MCF 10A (cell line): Measurements from ENCODE around the gene NXPH4. TPM values are rescaled to one million over a fixed set of nuclear protein-coding genes. Genes with fewer than 3 reads are reported as not detected.
A peak's percentile ranks its signal among the peaks of the same experiment; 100 is the strongest.

Experiments used
- BruUV-seq: library from RNA; stranded (reverse); fragments of 400-500 nt; replicated peaks from 2 replicates; lab custom pipeline; 2021; lab: Mats Ljungman, UMichigan
- CTCF ChIA-PET: fragments of 300-600 bp; sonication (Branson Sonifier 250); formaldehyde crosslinking; extraction: SDS; loops from one replicate; lab custom pipeline; 2021; ENCODE audit warnings: antibody characterized with exemption, inconsistent platforms; lab: Yijun Ruan, JAX
- POLR2A ChIA-PET: fragments of 300-600, 350-650 bp; sonication (Branson Sonifier 250); formaldehyde crosslinking; extraction: SDS; loops from one replicate; lab custom pipeline; 2020; ENCODE audit warnings: antibody characterized with exemption, inconsistent platforms; lab: Yijun Ruan, JAX
- DNase-seq: peaks from one replicate; pipeline ENCODE4 v3.0.0-alpha.2; 2018; ENCODE audit not compliant: unreplicated experiment
- H3K27ac Mint-ChIP-seq: one replicate; pipeline ENCODE4 v1.8.0; 2022; ENCODE audit warnings: mild to moderate bottlenecking, low read depth, mixed read lengths; ENCODE audit not compliant: unreplicated experiment
- H3K27me3 Mint-ChIP-seq: one replicate; pipeline ENCODE4 v1.8.0; 2022; ENCODE audit warnings: mixed read lengths; ENCODE audit not compliant: insufficient read depth, unreplicated experiment
- H3K36me3 Mint-ChIP-seq: one replicate; pipeline ENCODE4 v1.8.0; 2022; ENCODE audit warnings: mild to moderate bottlenecking, moderate library complexity, mixed read lengths; ENCODE audit not compliant: insufficient read depth, unreplicated experiment
- H3K4me1 Mint-ChIP-seq: one replicate; pipeline ENCODE4 v1.8.0; 2022; ENCODE audit warnings: mixed read lengths; ENCODE audit not compliant: insufficient read depth, unreplicated experiment
- H3K4me3 Mint-ChIP-seq: one replicate; pipeline ENCODE4 v1.8.0; 2022; ENCODE audit warnings: mild to moderate bottlenecking, moderate library complexity, mixed read lengths; ENCODE audit not compliant: unreplicated experiment
- H3K9me3 Mint-ChIP-seq: one replicate; pipeline ENCODE4 v1.8.0; 2022; ENCODE audit warnings: mixed read lengths; ENCODE audit not compliant: unreplicated experiment
- intact Hi-C: fragments of 100-400 bp; cut with micrococcal nuclease; formaldehyde crosslinking; loops from 2 replicates; pipeline ENCODE4 v1.14.1; 2022
- total RNA-seq: library from RNA; stranded (reverse); gene quantifications from 2 replicates; pipeline ENCODE4 v1.2.3, GENCODE V29; 2022
- TF ChIP-seq, protein P1 (sequence below): fragments of 200-600 bp; IDR thresholded peaks from one replicate; pipeline ENCODE4 v1.8.0; 2022; ENCODE audit warnings: antibody characterized with exemption, mild to moderate bottlenecking; ENCODE audit not compliant: unreplicated experiment

The NXPH4 gene
- total RNA-seq, 1 experiment from 2014 or later = 2.2 TPM

DNA sequence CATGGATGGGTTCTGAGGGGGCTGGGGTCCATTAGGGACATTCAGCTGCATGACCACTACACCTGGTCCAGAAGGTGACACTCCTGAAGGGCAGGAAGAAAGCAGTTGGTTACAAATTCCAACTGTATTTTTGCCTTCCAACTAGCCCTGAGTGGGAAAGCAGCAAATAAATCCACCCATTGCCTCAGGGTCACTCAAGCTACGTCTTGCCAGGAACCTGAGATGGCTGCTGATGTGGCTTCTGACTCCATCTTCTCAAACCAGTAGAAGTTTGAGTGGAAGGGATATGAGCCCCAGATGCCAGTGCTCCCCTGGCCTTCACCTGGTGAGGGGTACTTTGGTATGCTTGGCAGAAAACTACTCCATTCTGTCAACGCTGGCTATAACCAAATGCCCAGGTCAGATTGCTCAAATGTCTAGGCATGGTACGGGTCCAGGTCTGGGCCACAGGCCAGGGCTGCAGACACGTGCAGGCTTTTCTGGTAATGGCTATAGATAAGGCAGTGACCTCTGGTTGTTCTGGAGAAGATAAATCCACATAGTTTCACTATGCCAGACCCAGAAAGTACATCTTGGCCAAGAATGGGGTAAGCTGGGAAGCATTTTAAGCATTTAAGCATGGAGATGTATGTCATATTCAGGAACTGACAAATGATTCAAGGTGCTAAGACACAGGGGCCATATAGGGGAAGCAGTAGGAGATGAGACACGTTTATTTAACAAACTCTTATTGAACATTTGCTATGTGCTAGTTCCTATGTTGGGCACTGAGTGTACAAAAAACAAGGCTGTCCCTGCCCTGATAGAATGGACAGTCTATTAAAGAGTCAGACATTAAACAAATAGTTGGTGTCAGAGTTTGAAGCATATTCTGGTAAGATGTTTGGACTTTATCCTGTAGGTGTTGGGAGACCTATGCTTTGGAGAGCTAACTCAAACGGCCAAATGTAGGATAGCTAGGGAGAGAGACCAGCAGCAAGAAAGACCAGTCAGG lies 42.7 kb downstream of the NXPH4 start:
- no peak for DNase-seq
- H3K27me3 Mint-ChIP-seq = no peaks in the 10 kb centered on the region
- H3K27ac Mint-ChIP-seq = no peak overlapping the region
- no peaks in the 10 kb centered on the region for H3K4me1 Mint-ChIP-seq
- H3K4me3 Mint-ChIP-seq = no peak overlapping the region
- no peaks in the 10 kb centered on the region for H3K9me3 Mint-ChIP-seq
- TF ChIP-seq, protein P1, sequence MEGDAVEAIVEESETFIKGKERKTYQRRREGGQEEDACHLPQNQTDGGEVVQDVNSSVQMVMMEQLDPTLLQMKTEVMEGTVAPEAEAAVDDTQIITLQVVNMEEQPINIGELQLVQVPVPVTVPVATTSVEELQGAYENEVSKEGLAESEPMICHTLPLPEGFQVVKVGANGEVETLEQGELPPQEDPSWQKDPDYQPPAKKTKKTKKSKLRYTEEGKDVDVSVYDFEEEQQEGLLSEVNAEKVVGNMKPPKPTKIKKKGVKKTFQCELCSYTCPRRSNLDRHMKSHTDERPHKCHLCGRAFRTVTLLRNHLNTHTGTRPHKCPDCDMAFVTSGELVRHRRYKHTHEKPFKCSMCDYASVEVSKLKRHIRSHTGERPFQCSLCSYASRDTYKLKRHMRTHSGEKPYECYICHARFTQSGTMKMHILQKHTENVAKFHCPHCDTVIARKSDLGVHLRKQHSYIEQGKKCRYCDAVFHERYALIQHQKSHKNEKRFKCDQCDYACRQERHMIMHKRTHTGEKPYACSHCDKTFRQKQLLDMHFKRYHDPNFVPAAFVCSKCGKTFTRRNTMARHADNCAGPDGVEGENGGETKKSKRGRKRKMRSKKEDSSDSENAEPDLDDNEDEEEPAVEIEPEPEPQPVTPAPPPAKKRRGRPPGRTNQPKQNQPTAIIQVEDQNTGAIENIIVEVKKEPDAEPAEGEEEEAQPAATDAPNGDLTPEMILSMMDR = no peak
- intact Hi-C loops = no loop called here
- peaks cover 47% of the 10 kb centered on the region for H3K36me3 Mint-ChIP-seq
- CTCF ChIA-PET = interaction anchor here (0.7 to 13.7 kb wide), 4 partner anchors 16 to 195 kb away, joined by 3 to 139 read pairs (median 5); partner anchors contain the start of gene INHBE
- POLR2A ChIA-PET = interaction anchor here (1.5 kb wide), 1 partner anchor 17 kb away, joined by 4 read pairs; no protein-coding TSS in a partner anchor
- BruUV-seq = no TSS peak

DNA sequence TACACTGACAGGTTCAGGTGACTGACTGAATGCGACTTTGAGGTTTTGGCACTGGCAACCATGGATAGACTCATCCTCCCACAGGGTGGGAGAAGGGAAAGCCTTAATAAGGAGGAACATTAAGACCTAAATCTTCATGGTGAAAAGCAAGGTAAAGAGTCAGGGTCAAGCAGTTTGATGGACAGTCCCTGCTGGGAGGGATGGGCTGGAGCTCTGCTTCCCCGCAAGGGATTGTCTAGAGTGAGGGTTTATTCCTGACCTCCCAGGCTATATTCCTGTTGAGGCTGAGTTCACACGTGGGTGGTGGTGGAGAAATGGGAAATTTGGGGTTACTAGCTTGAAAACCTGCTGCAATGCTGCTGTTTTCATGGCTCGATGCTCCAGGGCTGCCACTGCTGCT lies 43.8 kb downstream of the NXPH4 start:
- TF ChIP-seq, protein P1 = no peak
- peaks cover 53% of the 10 kb centered on the region for H3K36me3 Mint-ChIP-seq
- CTCF ChIA-PET = interaction anchor here (1.2 to 13.7 kb wide), 2 partner anchors 46 to 194 kb away, joined by 5 to 139 read pairs; partner anchors contain the start of gene INHBE
- H3K9me3 Mint-ChIP-seq = no peaks in the 10 kb centered on the region
- intact Hi-C loops = loop anchor here (5.0 kb wide), 1 partner anchor 47 kb away; no protein-coding TSS in a partner anchor
- POLR2A ChIA-PET = interaction anchor here (1.5 kb wide), 1 partner anchor 18 kb away, joined by 4 read pairs; no protein-coding TSS in a partner anchor
- H3K4me1 Mint-ChIP-seq = no peaks in the 10 kb centered on the region
- no TSS peak for BruUV-seq
- H3K27me3 Mint-ChIP-seq = no peaks in the 10 kb centered on the region
- peak overlapping the region; percentile 18 for H3K27ac Mint-ChIP-seq
- H3K4me3 Mint-ChIP-seq = no peak overlapping the region
- no peak for DNase-seq

DNA sequence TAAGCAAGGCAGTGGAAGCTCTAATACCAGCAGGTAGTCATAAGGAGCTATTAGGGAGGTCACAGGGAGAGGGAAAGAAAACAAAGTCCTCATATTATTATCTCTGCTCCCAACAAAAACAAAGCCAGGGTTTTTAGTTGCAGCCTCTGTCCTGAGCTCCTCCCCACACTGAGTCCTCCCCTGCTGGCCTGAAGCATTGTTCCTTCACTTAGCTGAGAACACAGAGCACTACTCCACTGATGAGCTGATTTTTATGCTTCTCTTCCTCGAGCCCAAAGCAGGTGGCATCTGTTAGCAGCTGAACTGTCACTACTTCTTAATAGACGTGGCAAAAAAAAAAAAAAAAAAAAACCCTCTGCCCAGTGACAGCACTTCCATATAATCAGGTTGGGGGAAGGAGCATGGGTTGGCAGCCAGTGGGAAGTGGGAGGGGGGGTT lies 44.9 kb downstream of the NXPH4 start:
- DNase-seq = no peak
- Mint-ChIP-seq H3K36me3 (peaks cover 57% of the 10 kb centered on the region), H3K9me3 (no peaks in the 10 kb centered on the region), H3K4me3 (no peak overlapping the region), H3K27me3 (no peaks in the 10 kb centered on the region), H3K4me1 (no peaks in the 10 kb centered on the region), H3K27ac (no peak overlapping the region)
- CTCF ChIA-PET = interaction anchor here (0.8 to 13.7 kb wide), 9 partner anchors 8 to 201 kb away, joined by 3 to 139 read pairs (median 5); partner anchors contain the start of gene INHBE
- POLR2A ChIA-PET = no interaction called here
- TF ChIP-seq, protein P1 = no peak
- no TSS peak for BruUV-seq
- intact Hi-C loops = loop anchor here (5.0 kb wide), 1 partner anchor 46 kb away; no protein-coding TSS in a partner anchor
